Gastroesophageal sphincter (tissue), 4 donors: ENCODE results near the gene GPHA2. TPM values are rescaled to one million over a fixed set of nuclear protein-coding genes. Genes with fewer than 3 reads are reported as not detected.

Source experiments
- ATAC-seq: fragments of 150-250 bp; one replicate; pipeline ENCODE4 v1.9.1; 2016; ENCODE audit warnings: mild to moderate bottlenecking, moderate library complexity
- H3K27ac ChIP-seq, 4 donors: fragments of 200-600 bp; sonication (generic) in 3 of 4; 1 replicate in 3 of 4; 2 replicates in 1 of 4; pipeline ENCODE4 v1.5.1; 2016 to 2019
- H3K27me3 ChIP-seq: fragments of 200-600 bp; sonication (generic); one replicate; pipeline ENCODE4 v1.5.1; 2019
- H3K36me3 ChIP-seq, 2 donors: fragments of 200-600 bp; sonication (generic); one replicate each; pipeline ENCODE4 v1.5.1; 2019; ENCODE audit warnings: control low read depth in 1 of 2
- H3K4me1 ChIP-seq, 3 donors: fragments of 200-600 bp; sonication (generic); 1 replicate in 2 of 3; 2 replicates in 1 of 3; pipeline ENCODE4 v1.5.1; 2016 to 2019; ENCODE audit warnings: control low read depth in 2 of 3
- H3K4me3 ChIP-seq, 2 donors: fragments of 200-600 bp; sonication (generic); one replicate each; pipeline ENCODE4 v1.5.1; 2019; ENCODE audit warnings: mild to moderate bottlenecking in 1 of 2, moderate library complexity in 1 of 2
- H3K9me3 ChIP-seq, 3 donors: fragments of 200-600 bp; sonication (generic); one replicate each; pipeline ENCODE4 v1.5.1; 2017 to 2019; ENCODE audit warnings: control low read depth in 2 of 3
- CTCF ChIP-seq, 4 experiments: fragments of 200-600 bp in 2 of 4; fragments of 450-650 bp in 2 of 4; sonication (generic) in 1 of 4; IDR thresholded peaks; one replicate each; pipeline ENCODE4 v1.5.1; 2017 to 2019; ENCODE audit warnings: antibody characterized with exemption in 4 of 4, mild to moderate bottlenecking in 2 of 4, moderate library complexity in 2 of 4
- EP300 ChIP-seq: sonication (generic); formaldehyde crosslinking; IDR thresholded peaks from one replicate; pipeline ENCODE4 v1.6.1; 2017; ENCODE audit warnings: antibody characterized with exemption, mild to moderate bottlenecking
- POLR2A ChIP-seq, 2 donors: fragments of 450-650 bp; IDR thresholded peaks; one replicate each; pipeline ENCODE4 v1.6.1; 2017; ENCODE audit warnings: antibody characterized with exemption in 2 of 2, mild to moderate bottlenecking in 2 of 2, moderate library complexity in 1 of 2
- POLR2AphosphoS5 ChIP-seq: sonication (generic); formaldehyde crosslinking; IDR thresholded peaks from one replicate; pipeline ENCODE4 v1.6.1; 2017; ENCODE audit warnings: antibody characterized with exemption
- WGBS, 2 donors: methylation state at CpG; one replicate each; pipeline ENCODE4 v1.1.5; 2018; ENCODE audit warnings: low coverage in 1 of 2; 5-methylcytosine and 5-hydroxymethylcytosine counted together
- total RNA-seq, 4 donors: library from RNA; depleted of rRNA; stranded (reverse); fragments of >200 nt; gene quantifications; one replicate each; pipeline ENCODE4 v1.1.0, GENCODE V29; 2016

The GPHA2 gene
- total RNA-seq, 4 donors from 2014 or later = not detected

DNA sequence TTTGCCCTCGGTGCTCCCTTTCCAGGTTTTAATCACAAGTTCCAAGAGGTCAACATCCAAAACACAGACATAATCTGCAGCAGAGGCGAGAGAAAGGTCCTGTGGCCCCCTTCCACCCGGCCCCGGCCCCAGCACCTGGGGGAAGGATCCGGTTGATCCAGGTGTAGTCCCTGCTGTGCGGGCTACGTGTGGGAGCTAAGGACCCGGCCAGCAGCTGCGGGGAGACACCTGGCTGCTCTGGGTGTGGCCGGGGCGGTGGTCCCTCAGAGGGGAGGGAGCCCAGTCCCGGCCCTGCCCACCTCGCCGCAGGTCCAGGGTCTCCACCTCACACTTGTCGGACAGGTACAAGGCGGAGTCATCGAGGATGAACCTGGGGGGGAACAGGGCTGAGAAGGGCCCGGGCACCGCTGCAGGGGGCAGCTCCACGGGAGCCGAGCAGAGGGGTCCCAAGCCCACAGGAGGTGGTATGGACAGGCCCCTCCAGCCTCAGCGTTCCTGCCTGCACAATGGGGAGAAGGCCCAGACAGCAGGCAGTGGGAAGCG lies 32.3 kb downstream of the GPHA2 start:
- H3K27me3 ChIP-seq = no peaks in the 10 kb centered on the region
- no peak overlapping the region for H3K27ac ChIP-seq
- no peak overlapping the region for H3K4me3 ChIP-seq
- TF ChIP-seq POLR2A (IDR thresholded peaks at IDR 0.05) (no peak), EP300 (no peak), CTCF (IDR thresholded peaks at IDR 0.05) (no peak), POLR2AphosphoS5 (no peak)
- 100% methylated on average over 1 of the region's 23 CpGs; no CpG with 5 or more reads in 1 of the 2 donors for WGBS, 2 donors
- H3K9me3 ChIP-seq = no peaks in the 10 kb centered on the region
- H3K36me3 ChIP-seq = peaks cover 0 to 100% of the 10 kb centered on the region in 2 donors
- no peak for ATAC-seq
- no peaks in the 10 kb centered on the region for H3K4me1 ChIP-seq

DNA sequence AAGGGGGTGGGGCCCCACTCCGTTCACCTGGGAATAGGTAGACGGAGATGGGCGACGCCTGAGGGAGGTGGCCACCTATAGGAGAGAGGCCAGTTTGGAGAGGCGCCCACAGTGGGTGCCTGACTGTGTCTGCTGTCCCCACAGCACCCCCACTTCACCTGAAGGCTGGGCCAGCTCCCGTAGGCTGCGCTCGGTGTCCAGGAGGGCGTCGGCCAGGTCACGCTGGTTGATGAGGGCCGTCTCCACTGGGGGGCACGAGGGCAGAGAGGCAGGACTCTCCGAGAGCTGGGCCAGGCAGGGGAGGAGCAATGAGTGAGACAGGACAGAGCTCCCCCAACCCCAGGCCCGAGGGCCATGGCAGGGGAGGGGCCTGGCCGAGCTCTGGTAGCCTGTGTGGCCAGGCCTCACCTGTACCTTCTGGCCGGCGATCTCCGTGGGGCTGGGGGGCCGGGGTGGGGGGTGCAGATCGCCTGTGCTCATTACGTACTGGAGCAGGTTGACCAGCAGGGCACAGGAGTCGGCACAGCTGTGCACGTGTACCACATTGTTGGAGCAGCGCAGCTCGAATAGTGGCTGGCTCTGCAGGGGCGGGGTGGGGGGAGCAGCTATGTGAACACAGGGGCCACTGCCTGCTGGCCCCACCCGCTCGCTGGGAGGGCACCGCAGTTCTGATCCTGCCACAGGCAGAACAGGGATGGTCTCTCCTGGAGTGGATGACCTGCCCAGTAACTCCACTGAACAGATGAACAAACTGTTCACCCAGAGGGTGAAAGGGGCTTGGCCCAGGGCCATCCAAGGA lies 33.4 kb downstream of the GPHA2 start:
- H3K27me3 ChIP-seq = no peaks in the 10 kb centered on the region
- H3K9me3 ChIP-seq = no peaks in the 10 kb centered on the region
- no peak for ATAC-seq
- no peaks in the 10 kb centered on the region for H3K4me1 ChIP-seq
- peaks cover 0 to 100% of the 10 kb centered on the region in 2 donors for H3K36me3 ChIP-seq
- no peak overlapping the region for H3K4me3 ChIP-seq
- WGBS, 2 donors = 85% methylated on average over 5 of the region's 30 CpGs; no CpG with 5 or more reads in 1 of the 2 donors
- TF ChIP-seq CTCF (IDR thresholded peaks at IDR 0.05) = no peak
- no peak for TF ChIP-seq EP300
- TF ChIP-seq POLR2A (IDR thresholded peaks at IDR 0.05) = no peak
- no peak for TF ChIP-seq POLR2AphosphoS5
- no peak overlapping the region for H3K27ac ChIP-seq

DNA sequence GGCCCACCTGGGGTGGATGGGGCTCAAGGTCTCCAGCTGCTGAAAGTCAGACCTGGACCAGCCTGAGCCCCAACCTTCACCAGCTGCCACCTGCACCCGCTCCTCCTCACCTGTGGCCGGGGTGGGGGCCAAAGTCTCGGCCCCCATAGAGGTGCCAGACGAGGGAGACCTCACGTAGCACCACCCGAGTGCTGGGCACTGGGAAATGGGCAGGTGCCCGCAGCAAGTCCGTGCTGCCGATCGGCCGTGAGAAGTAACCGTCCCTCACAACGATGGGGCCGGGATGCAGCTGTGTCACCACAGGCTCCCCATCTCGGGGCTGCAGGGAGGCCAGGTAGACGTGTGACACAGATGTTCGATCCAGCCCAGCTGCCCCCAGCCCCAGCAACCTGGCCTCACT lies 34.9 kb downstream of the GPHA2 start:
- 78 to 93% methylated on average over 3 to 7 of the region's 17 CpGs for WGBS, 2 donors
- H3K27me3 ChIP-seq = no peaks in the 10 kb centered on the region
- H3K4me3 ChIP-seq = no peak overlapping the region
- no peaks in the 10 kb centered on the region for H3K9me3 ChIP-seq
- ATAC-seq = no peak
- no peak for TF ChIP-seq POLR2AphosphoS5
- TF ChIP-seq EP300 = no peak
- TF ChIP-seq CTCF (IDR thresholded peaks at IDR 0.05) = no peak
- no peak for TF ChIP-seq POLR2A (IDR thresholded peaks at IDR 0.05)
- H3K36me3 ChIP-seq = peaks cover 0 to 100% of the 10 kb centered on the region in 2 donors
- no peak overlapping the region for H3K27ac ChIP-seq
- H3K4me1 ChIP-seq = no peaks in the 10 kb centered on the region

DNA sequence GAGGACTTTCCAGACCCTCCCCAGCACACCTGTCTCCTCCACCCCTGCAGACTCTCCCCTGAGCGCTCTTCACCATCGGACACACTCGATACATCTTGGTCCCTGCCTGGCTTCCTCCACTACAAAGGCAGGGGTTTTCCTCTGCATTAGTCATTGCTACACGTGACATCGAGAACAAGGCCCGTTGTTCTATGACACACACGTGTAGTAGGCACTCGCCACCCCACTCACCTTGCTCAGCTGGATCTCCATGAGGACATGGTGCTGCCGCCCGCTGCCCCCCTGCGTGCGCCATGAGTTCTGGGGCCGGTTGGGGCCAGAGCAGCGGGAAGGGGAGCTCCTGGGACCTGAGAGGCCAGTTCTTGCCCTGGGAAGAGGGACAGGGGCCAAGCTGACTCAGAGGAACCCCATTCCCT lies 35.4 kb downstream of the GPHA2 start:
- Histone ChIP-seq H3K9me3 (no peaks in the 10 kb centered on the region), H3K27ac (no peak overlapping the region), H3K27me3 (no peaks in the 10 kb centered on the region), H3K36me3 (peaks cover 0 to 100% of the 10 kb centered on the region in 2 donors), H3K4me3 (no peak overlapping the region), H3K4me1 (no peaks in the 10 kb centered on the region)
- no peak for ATAC-seq
- WGBS, 2 donors = 64 to 80% methylated on average over 6 to 9 of the region's 14 CpGs
- no peak for TF ChIP-seq EP300
- no peak for TF ChIP-seq POLR2A (IDR thresholded peaks at IDR 0.05)
- no peak for TF ChIP-seq CTCF (IDR thresholded peaks at IDR 0.05)

DNA sequence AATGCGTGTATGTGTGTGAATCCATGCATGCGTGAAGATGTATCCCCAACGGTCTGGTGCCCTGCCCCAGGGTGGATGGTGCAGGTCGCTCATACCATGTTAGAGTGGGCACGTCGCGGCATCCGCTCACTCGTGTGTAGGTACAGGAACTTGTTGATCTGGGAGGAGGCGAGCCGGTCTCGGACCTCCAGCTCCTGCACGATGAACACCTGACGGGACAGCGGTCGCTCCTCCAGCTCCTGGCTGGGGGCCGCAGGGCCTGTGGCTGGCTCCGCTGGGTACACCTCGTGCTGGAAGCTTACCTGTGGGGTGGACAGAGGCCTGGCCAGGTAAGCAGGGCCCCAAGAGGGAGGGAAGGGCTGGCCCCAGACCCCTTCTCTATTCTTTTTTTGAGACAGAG lies 37.2 kb downstream of the GPHA2 start:
- Histone ChIP-seq H3K4me1 (peaks cover 0 to 11% (median 4%) of the 10 kb centered on the region in 3 donors), H3K9me3 (no peaks in the 10 kb centered on the region), H3K4me3 (no peak overlapping the region), H3K36me3 (peaks cover 0 to 92% of the 10 kb centered on the region in 2 donors), H3K27ac (no peak overlapping the region), H3K27me3 (no peaks in the 10 kb centered on the region)
- ATAC-seq = no peak
- 80% methylated on average over 1 of the region's 19 CpGs; no CpG with 5 or more reads in 1 of the 2 donors for WGBS, 2 donors
- TF ChIP-seq POLR2A (IDR thresholded peaks at IDR 0.05) (no peak), EP300 (no peak), POLR2AphosphoS5 (no peak), CTCF (IDR thresholded peaks at IDR 0.05) (no peak)
